Measurements from ENCODE around the gene GLIS1. TPM values are rescaled to one million over a fixed set of nuclear protein-coding genes. Genes with fewer than 3 reads are reported as not detected.

The GLIS1 gene
- total and polyA plus RNA-seq, 9 donors, result 0.12 to 2.9 (median 0.48) TPM; not detected in 1

DNA sequence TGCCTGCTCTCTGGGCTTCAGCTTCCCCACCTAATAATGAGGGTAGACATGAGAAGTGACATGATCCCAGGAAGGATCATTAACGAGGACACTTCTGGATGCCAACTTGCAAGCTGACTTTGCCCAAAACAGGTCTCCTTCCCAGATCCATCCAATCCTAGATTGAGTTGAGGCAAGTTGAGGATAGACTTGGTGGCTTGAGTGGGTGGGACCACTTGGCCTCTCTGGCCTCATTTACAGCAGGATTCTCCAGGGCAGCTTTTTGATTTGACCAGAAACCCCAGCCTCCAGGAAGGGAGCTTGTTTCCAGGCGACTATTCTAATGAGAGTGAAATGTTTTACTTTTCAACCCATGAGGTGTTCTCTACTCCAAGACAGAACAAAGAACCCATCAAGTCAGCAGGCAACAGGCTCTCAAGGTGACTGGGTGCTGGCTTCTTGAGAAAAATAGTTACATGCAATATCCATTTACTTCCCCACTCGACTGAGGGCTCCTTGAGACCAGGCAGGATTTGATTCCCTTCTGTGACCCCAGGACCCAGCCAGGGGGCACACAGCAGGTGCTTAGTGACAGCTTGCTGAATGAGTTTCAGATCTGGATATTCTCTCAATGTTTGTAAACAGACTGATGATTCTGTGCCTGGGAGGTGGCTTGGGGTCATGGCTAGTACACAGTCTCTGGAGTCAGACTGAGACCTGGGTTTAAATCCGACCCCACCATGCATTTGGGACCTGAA lies 151.5 kb downstream of the GLIS1 start:
- TF ChIP-seq POLR2A (IDR thresholded peaks at IDR 0.05) (no peak), CTCF (IDR thresholded peaks at IDR 0.05) (no peak), EP300 (IDR thresholded peaks at IDR 0.05) (no peak)
- no peaks in the 10 kb centered on the region for H3K27me3 ChIP-seq
- no peak overlapping the region for H3K27ac ChIP-seq
- intact Hi-C loops (cut with DNase I), result no loop called here
- no peak for DNase-seq
- H3K36me3 ChIP-seq, result no peaks in the 10 kb centered on the region
- 87 to 93% (median 89%) methylated on average over 4 of the region's 4 CpGs for WGBS, 3 donors
- no peak overlapping the region for H3K4me3 ChIP-seq
- H3K4me1 ChIP-seq (ENCODE audit: insufficient read depth), result peaks cover 2% of the 10 kb centered on the region
- no peaks in the 10 kb centered on the region for H3K9me3 ChIP-seq

DNA sequence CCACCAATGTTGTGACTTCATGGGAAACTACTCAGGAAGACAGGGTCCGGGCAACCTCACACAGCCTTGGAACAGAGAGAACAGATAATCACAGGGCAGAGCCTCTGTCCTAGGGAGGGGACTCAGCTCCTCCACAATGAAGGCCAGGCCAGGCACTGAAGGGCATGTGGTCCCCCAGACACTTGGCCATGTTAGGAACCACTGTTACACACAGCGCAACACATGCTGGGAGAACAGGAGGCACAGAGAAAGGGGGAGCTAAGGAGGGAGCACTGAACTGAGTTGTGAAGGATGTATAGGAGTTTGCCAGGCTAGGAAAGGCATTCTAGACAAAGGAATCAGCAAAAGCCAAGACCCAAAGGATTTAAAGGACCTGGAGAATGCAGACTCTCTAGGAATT lies 152.2 kb downstream of the GLIS1 start:
- no peak for DNase-seq
- Histone ChIP-seq H3K9me3 (no peaks in the 10 kb centered on the region), H3K27me3 (no peaks in the 10 kb centered on the region), H3K4me1 (ENCODE audit: insufficient read depth) (peaks cover 2% of the 10 kb centered on the region), H3K36me3 (no peaks in the 10 kb centered on the region), H3K27ac (no peak overlapping the region), H3K4me3 (no peak overlapping the region)
- TF ChIP-seq CTCF (IDR thresholded peaks at IDR 0.05) (no peak), EP300 (IDR thresholded peaks at IDR 0.05) (no peak), POLR2A (IDR thresholded peaks at IDR 0.05) (no peak)
- intact Hi-C loops (cut with DNase I), result no loop called here
- 75 to 87% (median 81%) methylated on average over 2 of the region's 2 CpGs for WGBS, 3 donors

GRCh38 chr1:53585565-53585964 lies 153.4 kb downstream of the GLIS1 start:
- 88 to 97% (median 93%) methylated on average over 1 of the region's 1 CpG for whole genome bisulfite sequencing, 3 donors
- peaks cover under 1% of the 10 kb centered on the region for H3K4me1 ChIP-seq (ENCODE audit: insufficient read depth)
- TF ChIP-seq EP300 (IDR thresholded peaks at IDR 0.05), result no peak
- no peak for TF ChIP-seq CTCF (IDR thresholded peaks at IDR 0.05)
- TF ChIP-seq POLR2A (IDR thresholded peaks at IDR 0.05), result no peak
- H3K36me3 ChIP-seq, result no peaks in the 10 kb centered on the region
- H3K27me3 ChIP-seq, result no peaks in the 10 kb centered on the region
- H3K27ac ChIP-seq, result no peak overlapping the region
- DNase-seq, result no peak
- no peaks in the 10 kb centered on the region for H3K9me3 ChIP-seq
- H3K4me3 ChIP-seq, result no peak overlapping the region
- intact Hi-C loops (cut with DNase I), result no loop called here

DNA sequence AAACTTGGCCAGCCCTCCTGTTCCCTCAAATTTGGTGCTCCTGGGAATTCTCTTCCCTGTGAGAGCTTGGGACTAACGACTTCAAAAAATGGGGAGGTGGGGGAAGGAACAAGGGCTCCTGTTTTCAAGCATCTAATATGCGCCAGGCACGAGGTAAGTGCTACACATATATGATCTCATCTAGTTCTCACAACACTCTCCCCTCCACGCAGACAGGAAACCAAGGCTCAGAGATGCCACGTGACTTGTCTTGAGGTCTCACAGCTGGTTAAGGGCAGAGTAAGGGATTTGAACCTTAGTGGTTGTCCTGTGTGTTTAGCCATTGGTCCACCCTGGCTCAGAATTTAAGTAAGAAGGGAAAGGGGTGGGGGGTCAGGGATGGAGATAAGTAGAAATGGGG lies 153.8 kb downstream of the GLIS1 start:
- H3K27ac ChIP-seq, result no peak overlapping the region
- intact Hi-C loops (cut with DNase I), result no loop called here
- H3K36me3 ChIP-seq, result no peaks in the 10 kb centered on the region
- no peak for DNase-seq
- WGBS, 3 donors, result 46 to 52% (median 47%) methylated on average over 5 of the region's 5 CpGs
- no peaks in the 10 kb centered on the region for H3K9me3 ChIP-seq
- no peaks in the 10 kb centered on the region for H3K4me1 ChIP-seq (ENCODE audit: insufficient read depth)
- no peak for TF ChIP-seq POLR2A (IDR thresholded peaks at IDR 0.05)
- TF ChIP-seq CTCF (IDR thresholded peaks at IDR 0.05), result no peak
- TF ChIP-seq EP300 (IDR thresholded peaks at IDR 0.05), result no peak
- H3K27me3 ChIP-seq, result no peaks in the 10 kb centered on the region
- H3K4me3 ChIP-seq, result no peak overlapping the region

Measured in ovary (tissue), 9 donors.